ENCODE measurements around the gene ZBTB7B. TPM values are rescaled to one million over a fixed set of nuclear protein-coding genes. Genes with fewer than 3 reads are reported as not detected.

The ZBTB7B gene
- total RNA-seq, 2 donors from 2014 or later: 30.3 to 53.4 TPM

DNA sequence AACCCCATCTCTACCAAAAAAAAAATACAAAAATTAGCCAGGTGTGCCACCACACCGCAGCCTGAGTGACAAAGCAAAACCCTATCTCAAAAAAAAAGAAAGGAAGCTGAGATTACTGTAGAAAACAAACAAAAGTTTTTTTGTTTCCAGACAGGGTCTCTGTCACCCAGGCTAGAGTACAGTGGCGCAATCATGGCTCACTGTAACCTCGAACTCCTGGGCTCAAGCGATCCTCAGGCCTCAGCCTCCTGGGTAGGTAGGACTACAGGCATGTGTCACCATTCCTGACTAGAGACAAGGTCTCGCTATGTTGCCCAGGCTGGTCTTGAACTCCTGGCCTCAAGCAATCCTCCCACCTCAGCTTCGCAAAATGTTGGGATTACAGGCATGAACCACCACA is 38.2 kb upstream of the ZBTB7B start:
- no peaks in the 10 kb centered on the region for H3K27me3 ChIP-seq
- no peak overlapping the region for H3K27ac ChIP-seq
- H3K4me3 ChIP-seq: no peak overlapping the region
- peaks cover 63% of the 10 kb centered on the region for H3K36me3 ChIP-seq
- no peak for DNase-seq (ENCODE audit: low spot score)
- H3K9me3 ChIP-seq: no peaks in the 10 kb centered on the region
- TF ChIP-seq, protein P1, sequence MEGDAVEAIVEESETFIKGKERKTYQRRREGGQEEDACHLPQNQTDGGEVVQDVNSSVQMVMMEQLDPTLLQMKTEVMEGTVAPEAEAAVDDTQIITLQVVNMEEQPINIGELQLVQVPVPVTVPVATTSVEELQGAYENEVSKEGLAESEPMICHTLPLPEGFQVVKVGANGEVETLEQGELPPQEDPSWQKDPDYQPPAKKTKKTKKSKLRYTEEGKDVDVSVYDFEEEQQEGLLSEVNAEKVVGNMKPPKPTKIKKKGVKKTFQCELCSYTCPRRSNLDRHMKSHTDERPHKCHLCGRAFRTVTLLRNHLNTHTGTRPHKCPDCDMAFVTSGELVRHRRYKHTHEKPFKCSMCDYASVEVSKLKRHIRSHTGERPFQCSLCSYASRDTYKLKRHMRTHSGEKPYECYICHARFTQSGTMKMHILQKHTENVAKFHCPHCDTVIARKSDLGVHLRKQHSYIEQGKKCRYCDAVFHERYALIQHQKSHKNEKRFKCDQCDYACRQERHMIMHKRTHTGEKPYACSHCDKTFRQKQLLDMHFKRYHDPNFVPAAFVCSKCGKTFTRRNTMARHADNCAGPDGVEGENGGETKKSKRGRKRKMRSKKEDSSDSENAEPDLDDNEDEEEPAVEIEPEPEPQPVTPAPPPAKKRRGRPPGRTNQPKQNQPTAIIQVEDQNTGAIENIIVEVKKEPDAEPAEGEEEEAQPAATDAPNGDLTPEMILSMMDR (IDR thresholded peaks at IDR 0.05): no peak
- H3K4me1 ChIP-seq: peaks cover 0 to 44% of the 10 kb centered on the region in 2 donors

DNA sequence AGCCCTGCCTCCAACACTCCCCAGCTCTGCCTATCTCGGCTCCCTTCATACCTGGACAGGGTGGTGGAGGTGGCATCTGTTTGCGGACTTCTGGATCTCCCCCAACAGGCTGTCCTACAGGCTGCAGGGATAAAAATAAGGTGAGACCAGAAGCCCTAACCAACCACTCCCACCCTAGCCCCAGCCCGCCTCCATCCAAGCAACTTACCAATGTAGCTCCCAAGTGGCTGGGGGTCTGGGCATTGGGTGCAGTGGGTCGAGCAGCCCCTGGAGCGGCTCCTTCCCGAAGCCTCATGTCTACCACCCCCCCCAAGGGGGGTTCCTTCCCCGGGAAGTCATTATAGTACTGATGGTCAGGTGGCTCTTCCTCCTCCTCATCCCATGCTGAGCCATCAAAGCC is 36.5 kb upstream of the ZBTB7B start:
- TF ChIP-seq, protein P1 (IDR thresholded peaks at IDR 0.05): no peak
- Histone ChIP-seq H3K27ac (no peak overlapping the region), H3K4me3 (no peak overlapping the region), H3K4me1 (peaks cover 0 to 52% of the 10 kb centered on the region in 2 donors), H3K9me3 (no peaks in the 10 kb centered on the region), H3K36me3 (peaks cover 59% of the 10 kb centered on the region), H3K27me3 (no peaks in the 10 kb centered on the region)
- DNase-seq (ENCODE audit: low spot score): no peak

DNA sequence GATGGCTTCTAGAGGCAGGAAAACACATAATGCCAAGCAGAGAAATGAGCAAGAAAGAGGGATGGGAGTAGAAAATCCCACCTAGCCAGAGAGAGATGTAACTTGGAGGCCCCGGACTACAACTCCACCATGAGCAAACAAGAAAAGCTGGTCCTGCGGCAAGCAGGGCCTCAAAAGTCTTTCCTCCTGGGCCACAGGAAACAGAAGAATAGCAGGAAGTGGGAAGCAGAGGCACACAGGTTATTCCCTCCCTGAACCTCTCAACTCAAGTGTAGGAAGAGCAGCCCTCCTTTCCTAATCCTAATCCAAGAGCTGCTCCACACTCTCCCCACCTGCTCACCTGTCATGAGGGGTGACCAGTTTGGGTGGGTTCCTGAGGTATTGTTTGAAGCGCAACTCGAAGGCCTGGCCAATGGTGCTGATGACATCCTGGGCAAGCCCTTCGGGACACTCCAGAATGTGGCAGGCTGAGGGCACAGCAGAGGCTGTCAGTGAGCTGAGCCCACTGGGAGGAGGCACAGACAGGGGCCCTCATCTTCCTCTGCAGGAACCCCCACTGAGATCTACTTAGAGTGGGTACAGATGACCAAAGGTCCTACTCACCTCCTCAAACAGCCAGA is 35.2 kb upstream of the ZBTB7B start:
- DNase-seq (ENCODE audit: low spot score): no peak
- peak overlapping the region; percentile 36 to 99 for H3K27ac ChIP-seq

DNA sequence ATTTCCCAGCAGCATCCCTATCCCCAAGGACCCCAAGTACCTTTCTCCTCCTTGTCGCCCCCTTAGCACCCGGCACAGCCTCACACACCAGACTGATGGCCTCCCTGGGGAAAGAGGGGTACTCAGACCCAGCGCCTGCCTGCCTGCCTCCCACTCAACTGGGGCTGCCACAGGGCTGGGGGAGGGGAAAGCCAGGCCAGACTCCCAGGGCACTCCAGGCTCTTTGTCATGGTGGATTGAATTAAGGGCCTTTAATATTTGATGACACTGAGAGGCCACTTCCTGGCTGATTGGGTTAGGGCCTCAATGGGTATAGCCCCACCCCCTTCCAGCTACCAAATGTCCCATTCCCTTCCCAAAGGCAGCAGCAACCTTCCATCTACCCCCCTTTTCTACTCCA is 33.9 kb upstream of the ZBTB7B start:
- TF ChIP-seq, protein P1 (IDR thresholded peaks at IDR 0.05): no peak
- Histone ChIP-seq H3K9me3 (no peaks in the 10 kb centered on the region), H3K36me3 (peaks cover 48% of the 10 kb centered on the region), H3K27ac (peak overlapping the region; percentile 99), H3K27me3 (no peaks in the 10 kb centered on the region), H3K4me1 (peaks cover 0 to 63% of the 10 kb centered on the region in 2 donors), H3K4me3 (no peak overlapping the region)
- DNase-seq (ENCODE audit: low spot score): no peak

More for the DNA sequence above, 35.2 kb upstream of the ZBTB7B start:
- peaks cover 59% of the 10 kb centered on the region for H3K36me3 ChIP-seq
- H3K9me3 ChIP-seq: no peaks in the 10 kb centered on the region
- TF ChIP-seq, protein P1 (IDR thresholded peaks at IDR 0.05): no peak
- H3K4me1 ChIP-seq: peaks cover 0 to 60% of the 10 kb centered on the region in 2 donors
- H3K4me3 ChIP-seq: no peak overlapping the region
- H3K27me3 ChIP-seq: no peaks in the 10 kb centered on the region

DNA sequence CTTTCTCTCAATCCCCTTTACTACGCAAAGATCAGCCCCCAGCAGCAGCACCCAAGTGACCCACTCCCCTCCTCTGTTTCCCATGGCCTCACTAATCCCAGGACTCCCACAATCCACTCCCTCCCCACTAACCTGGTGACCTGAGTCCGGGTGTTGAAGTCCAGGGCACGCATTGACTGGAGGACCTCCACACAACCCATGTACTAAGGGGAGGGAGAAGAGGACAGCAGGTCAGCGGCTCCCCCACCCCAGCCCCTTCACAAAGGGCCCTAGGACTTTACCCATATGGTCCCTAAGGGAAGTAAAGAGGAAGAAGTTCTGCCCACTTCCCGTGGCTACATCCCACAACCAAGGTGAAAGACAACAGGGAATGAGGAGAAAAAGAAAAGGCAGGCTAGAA is 33.4 kb upstream of the ZBTB7B start:
- Histone ChIP-seq H3K4me1 (peaks cover 0 to 63% of the 10 kb centered on the region in 2 donors), H3K36me3 (peaks cover 43% of the 10 kb centered on the region), H3K27ac (peak overlapping the region; percentile 99), H3K9me3 (no peaks in the 10 kb centered on the region), H3K27me3 (no peaks in the 10 kb centered on the region), H3K4me3 (peak overlapping the region in 1 of 2 donors; percentile 48)
- no peak for DNase-seq (ENCODE audit: low spot score)
- TF ChIP-seq, protein P1 (IDR thresholded peaks at IDR 0.05): no peak
